Spleen (tissue), 7 donors: Measurements from ENCODE around the gene EYA2.

Source experiments
- POLR2A ChIP-seq, 3 donors: fragments of 450-650 bp; IDR thresholded peaks; one replicate each; pipeline ENCODE4 v1.5.1; 2017; ENCODE audit warnings: antibody characterized with exemption in 3 of 3, mild to moderate bottlenecking in 1 of 3
- TF ChIP-seq, protein P1 (sequence below), 11 experiments: fragments of 200-600 bp in 7 of 11; fragments of 450-650 bp in 4 of 11; sonication (generic) in 4 of 11; IDR thresholded peaks in 8 of 11; conservative IDR thresholded peaks in 3 of 11; 1 replicate in 7 of 11; 2 replicates in 4 of 11; pipeline versions ENCODE4 v1.4.0 to v1.8.0; 2016 to 2021; ENCODE audit warnings: antibody characterized with exemption in 11 of 11, inconsistent platforms in 4 of 11, mild to moderate bottlenecking in 1 of 11
- donor health status: DM: no; HTN: no; CAD: no; lungs with moderate emphysema.
- donor health status: DM: no; HTN: no; CAD: no.
- donor health status: DM: no; HTN: no; CAD: no.

DNA sequence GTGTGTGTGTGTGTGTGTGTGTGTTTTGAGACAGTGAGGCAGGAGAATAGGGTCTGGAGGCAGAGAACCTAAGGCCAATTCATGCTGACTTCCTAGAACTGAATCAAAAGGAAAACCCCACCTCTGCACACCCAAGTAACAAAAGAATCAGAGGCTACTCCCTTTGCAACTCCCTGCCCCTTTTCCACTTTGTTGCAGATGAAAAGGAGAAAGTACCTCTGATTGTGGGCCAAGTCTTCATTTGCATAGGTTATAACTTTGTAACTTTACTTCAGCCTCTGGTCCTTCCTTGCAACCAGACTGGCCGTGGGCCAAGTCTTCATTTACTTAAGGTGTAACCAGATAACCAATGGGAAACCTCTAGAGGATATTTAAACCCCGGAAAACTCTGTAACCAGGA is 168.8 kb downstream of the EYA2 start:
- TF ChIP-seq, protein P1, sequence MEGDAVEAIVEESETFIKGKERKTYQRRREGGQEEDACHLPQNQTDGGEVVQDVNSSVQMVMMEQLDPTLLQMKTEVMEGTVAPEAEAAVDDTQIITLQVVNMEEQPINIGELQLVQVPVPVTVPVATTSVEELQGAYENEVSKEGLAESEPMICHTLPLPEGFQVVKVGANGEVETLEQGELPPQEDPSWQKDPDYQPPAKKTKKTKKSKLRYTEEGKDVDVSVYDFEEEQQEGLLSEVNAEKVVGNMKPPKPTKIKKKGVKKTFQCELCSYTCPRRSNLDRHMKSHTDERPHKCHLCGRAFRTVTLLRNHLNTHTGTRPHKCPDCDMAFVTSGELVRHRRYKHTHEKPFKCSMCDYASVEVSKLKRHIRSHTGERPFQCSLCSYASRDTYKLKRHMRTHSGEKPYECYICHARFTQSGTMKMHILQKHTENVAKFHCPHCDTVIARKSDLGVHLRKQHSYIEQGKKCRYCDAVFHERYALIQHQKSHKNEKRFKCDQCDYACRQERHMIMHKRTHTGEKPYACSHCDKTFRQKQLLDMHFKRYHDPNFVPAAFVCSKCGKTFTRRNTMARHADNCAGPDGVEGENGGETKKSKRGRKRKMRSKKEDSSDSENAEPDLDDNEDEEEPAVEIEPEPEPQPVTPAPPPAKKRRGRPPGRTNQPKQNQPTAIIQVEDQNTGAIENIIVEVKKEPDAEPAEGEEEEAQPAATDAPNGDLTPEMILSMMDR (IDR thresholded peaks at IDR 0.05 in 8 of 11, conservative IDR thresholded peaks at IDR 0.05 in 3 of 11) = no peak
- no peak for TF ChIP-seq POLR2A (IDR thresholded peaks at IDR 0.05)
